CD1c-positive myeloid dendritic cell (primary cell): ENCODE data around the gene PTOV1.

Experiments used
- DNase-seq: peaks from one replicate; pipeline ENCODE4 v3.0.0-alpha.2; 2016; ENCODE audit errors: extremely low spot score

PTOV1 gene

DNA sequence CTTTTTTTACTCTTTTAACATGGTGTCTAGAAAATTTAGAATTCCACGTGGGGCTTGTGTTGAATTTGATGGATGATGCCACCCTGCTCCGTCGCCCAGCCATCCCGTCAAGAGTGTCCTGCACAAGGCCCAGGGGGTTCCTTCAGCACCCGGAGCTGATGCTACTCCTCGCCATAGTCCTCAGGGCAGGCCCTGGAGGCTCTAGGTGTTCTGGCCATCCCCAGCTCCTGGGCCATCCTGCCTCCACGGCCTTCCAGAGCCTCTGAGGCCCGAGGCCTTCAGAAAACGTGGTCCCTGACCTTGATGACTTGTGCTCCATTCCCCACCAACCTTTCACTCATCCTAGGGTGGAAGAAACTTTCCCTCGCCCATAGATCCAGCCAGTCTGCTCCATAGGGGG is 22.9 kb downstream of the PTOV1 start:
- no peak for DNase-seq

- no peak for DNase-seq
Measured at GRCh38 chr19:49874503-49875157, 23.7 kb downstream of the PTOV1 start.

DNA sequence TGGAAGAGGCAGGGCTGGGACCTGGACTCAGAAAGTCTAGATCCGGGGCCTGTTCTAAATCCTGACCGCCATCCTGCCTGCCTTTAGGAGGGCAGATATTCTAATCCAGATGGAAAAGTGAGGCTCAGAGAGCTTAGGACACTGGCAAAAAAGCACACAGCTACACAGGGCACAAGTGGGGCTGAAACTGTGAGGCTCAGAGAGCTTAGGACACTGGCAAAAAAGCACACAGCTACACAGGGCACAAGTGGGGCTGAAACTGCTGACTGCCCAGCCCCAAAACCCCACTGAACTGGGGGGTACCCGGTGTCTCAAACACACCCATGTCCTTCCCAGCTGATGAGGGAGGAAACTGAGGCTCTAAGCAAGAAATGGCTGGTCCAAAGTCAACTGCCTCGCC is 24.2 kb downstream of the PTOV1 start:
- no peak for DNase-seq

GRCh38 chr19:49875857-49876421 is 25.0 kb downstream of the PTOV1 start:
- peak; percentile 51 for DNase-seq

GRCh38 chr19:49876422-49877019 is 25.6 kb downstream of the PTOV1 start:
- DNase-seq = peak; percentile 99

DNA sequence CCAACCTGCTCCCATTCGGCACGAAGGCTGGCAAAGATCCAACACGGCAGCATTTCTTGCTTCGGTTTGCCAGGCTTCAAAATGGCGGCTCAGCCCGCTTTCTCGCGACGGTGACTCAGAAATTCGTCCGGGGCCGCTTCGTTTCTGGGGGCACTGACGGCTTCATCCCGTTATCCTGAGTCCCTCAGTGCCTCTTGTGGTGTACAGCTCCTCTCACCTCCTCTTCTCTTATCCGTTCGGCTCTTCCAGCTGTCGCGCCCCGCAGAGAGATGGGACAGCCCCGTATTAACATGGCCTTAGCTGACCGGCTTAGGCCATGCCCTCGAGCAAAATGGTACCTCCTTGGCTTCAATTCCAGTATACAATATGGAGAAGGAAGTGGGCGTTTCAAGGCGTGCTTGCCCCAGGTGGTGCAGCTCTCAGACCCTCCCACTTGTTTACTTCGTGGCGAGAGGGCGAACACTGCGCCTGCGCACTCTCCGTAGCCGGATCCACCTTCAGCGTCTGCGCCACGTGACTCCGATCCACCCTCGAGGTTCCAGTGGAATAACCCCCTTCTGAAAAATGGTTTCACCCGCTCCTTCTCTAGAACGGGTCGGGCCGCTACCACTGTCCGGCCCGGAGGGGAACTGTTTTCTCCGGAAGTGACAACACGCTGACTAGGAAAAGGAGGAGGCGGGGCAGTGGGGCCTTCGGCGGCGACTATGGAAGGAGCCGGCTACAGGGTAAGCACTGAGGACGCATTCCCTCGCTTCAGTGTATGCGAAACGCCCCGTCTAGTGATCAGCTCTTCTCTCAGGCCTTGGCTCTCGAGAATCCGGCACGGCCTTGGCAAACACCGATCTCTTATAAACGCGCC is 26.3 kb downstream of the PTOV1 start, which contains the start of the genes AKT1S1 and TBC1D17:
Gene AKT1S1 (minus strand): TSS at position 336 of the 859 bp plus-strand sequence. CDS start 4,060 bp downstream, outside the sequence.
Gene TBC1D17 (plus strand): TSS at position 683 of the 859 bp plus-strand sequence. CDS start 22 bp downstream, at position 705.
- DNase-seq = peak; percentile 100

DNA sequence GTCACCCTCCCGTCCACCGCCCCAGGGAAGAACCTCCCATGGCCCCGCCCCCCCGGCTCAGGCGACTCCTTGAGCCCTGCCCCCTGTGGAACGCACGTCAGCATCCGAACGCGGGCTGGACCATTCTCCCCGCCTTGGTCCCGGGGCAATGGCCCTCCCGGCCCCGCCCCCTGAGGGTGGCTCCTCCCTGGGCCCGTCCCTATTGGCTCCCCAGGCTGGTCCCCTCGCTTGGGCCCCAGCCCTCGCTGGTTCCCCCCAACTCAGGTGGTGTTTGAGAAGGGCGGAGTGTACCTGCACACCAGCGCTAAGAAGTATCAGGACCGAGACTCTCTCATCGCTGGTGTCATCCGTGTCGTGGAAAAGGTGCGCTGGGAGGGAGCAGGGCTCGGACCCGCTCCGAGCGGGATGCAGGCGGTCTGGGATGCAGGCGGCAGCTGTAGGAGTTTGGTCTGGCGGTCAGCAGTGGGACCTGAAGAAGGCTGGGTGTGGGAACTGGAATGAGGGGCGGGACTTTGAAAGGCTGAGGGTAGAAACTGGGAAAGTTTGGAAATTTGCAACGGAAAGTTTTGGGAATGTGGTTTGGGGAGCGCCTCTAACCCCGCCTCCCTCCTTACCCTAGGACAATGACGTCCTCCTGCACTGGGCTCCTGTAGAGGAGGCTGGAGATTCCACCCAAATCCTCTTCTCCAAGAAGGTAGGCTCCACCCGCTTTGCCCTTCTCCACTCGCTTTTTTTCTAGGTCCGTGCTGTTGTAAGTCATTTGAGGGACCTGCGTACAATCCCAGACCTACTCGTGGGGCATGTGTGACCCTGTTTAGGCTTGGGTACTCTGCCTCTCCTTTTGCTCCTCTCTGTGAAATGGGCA is 27.2 kb downstream of the PTOV1 start:
- DNase-seq = peak; percentile 98

DNA sequence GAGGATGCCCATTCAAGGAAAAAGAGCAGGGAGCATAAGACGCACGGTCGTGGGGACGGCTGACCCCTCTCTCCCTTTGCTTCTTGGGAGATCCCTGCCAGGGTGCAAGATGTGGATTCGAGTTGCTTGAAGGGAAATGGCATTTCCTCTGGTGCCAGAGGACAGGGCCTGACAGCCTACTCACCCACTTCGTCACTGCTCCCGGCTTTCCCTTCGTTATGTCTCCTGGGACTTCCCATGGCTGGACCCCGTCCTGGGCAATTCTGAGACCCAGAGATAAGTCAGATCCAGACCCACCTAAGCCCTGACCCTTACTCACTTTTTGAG is 27.7 kb downstream of the PTOV1 start:
- no peak for DNase-seq

DNA sequence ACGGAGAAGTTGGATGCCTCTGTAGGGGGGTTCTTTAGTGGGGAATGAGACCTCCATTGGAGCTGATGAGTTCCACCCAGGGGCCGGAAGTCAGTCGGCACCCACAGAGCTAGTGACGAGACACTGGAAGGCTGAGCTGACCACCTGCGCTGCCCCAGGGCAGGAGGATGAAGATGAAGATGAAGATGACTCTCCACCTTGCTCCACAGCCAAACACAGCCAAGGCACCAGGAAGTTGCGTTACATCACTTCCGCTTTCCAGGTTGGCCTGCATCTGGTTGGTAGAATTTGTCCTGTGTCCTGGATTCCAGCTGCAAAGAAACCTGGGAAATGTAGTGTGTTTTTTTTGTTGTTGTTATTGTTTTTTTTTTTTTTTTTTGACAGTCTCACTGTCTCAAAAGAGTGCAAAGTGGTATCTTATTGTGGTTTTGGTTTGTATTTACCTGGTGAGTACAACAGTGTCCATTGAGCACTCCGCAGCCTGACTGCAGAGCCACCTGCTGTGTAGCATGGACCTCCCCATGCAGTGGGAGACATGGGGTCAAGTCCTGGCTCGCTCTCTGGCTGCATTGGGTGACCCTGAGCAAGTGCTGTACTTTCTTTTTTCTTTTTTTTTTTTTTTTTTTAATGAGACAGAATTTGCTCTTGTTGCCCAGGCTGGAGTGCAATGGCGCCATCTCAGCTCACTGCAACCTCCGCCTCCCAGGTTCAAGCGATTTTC is 28.4 kb downstream of the PTOV1 start:
- DNase-seq = peak; percentile 43

DNA sequence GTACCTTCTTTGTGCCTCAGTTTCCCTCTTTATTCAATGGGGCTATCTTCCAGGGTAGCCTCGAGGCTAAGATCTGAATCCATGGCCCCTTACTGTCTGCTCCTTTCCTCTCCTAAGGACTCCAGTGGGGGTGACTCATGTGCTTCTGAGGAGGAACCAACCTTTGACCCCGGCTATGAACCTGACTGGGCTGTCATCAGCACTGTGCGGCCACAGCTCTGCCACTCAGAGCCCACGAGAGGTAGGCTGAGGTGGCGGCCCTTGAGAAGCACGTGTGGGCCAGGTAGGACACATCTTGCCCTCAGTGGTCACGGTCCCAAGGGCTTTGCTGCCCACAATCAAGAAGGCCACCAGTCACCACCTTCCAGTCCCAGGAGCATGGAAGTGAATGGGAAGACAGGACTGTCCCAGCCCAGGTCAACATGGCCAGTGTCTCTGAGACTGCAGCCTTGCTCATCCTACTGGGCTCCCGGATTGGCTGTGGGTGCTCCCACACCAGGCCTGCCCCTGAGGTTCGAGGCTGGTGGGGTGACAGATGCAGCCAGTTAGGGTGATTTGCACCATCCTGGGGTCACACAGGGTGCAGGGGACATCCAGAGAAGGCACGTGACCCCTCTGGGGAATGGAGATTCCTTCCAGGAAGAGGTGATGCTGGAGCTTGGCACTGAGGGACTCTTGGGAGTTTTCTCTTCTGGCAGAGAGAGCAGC is 29.4 kb downstream of the PTOV1 start:
- DNase-seq = no peak

DNA sequence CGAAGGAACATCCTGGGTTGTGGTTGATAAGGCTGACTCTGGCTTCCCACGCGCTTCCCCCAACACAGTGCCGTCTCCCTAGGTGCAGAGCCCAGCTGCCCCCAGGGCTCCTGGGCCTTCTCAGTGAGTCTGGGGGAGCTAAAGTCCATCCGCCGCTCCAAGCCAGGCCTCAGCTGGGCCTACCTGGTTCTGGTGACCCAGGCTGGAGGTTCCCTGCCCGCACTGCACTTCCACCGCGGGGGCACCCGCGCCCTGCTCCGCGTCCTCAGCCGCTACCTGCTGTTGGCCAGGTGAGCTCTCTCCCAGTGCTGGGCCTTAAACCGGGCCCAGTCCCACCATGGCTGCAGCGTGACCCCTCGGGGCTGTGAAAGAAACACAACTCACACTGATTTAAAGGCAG is 30.2 kb downstream of the PTOV1 start:
- no peak for DNase-seq

DNA sequence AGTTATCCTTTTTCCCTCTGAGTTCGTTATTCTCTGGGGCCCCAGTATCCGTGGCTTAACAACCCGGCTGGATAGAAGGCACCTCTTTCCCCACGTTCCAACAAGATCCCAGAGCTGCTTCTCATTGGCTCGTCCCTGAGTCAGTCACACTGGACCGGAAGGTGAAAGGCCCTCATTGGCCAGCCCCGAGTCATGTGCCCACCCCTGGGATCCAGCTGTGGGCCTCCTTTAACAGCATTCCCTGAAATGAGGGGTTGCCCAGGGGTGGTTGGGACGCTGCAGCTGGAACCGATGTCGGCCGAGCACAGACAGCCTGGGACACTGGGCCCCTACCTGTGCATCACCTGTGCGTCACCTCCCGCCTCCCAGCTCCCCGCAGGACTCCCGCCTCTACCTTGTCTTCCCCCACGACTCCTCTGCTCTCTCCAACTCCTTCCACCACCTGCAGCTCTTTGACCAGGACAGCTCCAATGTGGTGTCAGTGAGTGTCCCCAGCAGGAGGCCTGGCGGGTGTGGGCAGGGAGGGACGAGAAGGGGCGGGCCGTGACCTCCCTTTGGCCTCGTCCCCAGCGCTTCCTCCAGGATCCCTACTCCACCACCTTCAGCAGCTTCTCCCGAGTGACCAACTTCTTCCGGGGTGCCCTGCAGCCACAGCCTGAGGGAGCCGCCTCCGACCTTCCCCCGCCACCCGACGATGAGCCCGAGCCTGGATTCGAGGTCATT is 30.9 kb downstream of the PTOV1 start:
- no peak for DNase-seq

GRCh38 chr19:49882643-49883042 is 31.7 kb downstream of the PTOV1 start:
- no peak for DNase-seq

- DNase-seq = no peak
Measured at GRCh38 chr19:49883094-49883493, 32.1 kb downstream of the PTOV1 start.

DNA sequence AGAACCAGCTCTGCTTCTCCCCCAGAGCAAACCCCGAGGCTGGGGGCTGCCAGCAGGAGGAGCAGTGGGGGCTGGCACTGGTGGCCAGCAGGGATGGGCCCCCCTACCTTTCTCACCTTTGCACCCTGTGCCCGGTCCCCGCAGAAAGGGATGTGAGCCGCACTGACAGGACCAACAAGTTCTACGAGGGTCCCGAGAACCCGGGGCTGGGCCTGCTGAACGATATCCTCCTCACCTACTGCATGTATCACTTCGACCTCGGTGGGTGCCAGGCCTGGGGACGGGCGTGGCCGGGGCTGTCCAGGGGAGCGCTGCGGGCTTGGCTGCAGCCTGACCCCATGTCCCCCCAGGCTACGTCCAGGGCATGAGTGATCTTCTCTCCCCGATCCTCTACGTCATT is 33.1 kb downstream of the PTOV1 start:
- DNase-seq = no peak

DNA sequence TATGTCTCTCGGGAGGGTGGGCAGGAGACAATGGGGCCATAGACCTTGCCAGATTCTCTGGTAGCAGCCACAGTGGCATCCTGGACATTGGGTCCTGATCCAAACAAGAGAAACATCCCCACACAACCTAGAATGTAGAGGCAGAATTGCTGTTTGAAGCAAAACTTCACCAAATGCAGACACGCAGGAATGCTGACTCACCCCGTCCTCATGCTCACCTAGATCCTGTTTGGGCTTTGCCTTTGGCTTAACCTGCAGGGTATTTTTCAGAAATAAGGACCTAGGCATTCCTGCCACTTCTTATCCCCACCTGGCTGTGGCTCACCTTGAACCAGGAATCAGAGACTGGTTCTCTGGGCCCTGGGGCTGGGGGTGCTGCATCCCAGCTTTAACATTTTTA is 33.8 kb downstream of the PTOV1 start:
- DNase-seq = no peak

DNA sequence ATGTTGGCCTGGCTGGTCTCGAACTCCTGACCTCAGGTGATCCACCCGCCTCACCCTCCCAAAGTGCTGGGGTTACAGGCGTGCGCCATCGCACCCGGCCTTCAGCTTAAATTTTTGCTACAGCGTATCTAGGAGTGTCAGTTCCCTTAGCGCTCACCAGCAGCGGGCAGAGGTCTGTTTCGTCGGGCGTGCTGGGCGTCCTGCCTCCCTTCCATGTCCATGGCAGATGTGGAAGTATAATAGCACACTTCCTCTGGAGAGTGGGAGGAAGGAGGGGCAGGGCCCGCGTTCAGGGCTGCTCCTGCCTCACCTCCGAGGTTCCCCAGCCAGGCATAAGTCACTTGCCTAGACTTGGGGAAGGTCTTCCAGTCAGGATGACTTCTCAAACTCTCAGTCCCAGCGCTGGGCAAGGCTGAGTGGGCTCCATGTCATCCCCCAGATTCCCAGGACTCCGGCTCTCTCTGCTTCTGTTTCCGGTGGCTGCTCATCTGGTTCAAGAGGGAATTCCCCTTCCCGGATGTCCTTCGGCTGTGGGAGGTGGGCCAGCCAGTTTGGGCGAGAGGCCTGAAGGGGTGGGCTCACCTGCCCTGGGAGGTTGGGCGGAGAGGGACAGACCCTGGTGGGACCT is 36.2 kb downstream of the PTOV1 start:
- DNase-seq = peak; percentile 55

- DNase-seq = no peak
Measured at GRCh38 chr19:49887665-49888509, 36.9 kb downstream of the PTOV1 start.
